B cell (primary cell): Measurements from ENCODE around the gene PAPLN. TPM values are rescaled to one million over a fixed set of nuclear protein-coding genes. Genes with fewer than 3 reads are reported as not detected.

Experiments
- polyA plus RNA-seq: library from polyadenylated mRNA; depleted of rRNA; stranded (reverse); fragments of >200 nt; gene quantifications from 2 replicates; pipeline ENCODE4 v1.2.3, GENCODE V29; 2012
- small RNA-seq: library from RNA; depleted of rRNA; stranded (forward); fragments of <200 nt; gene quantifications from one replicate; pipeline ENCODE3, GENCODE V24; 2012; ENCODE audit warnings: low replicate concordance, low read depth; ENCODE audit not compliant: insufficient read length
- total RNA-seq, 2 donors: library from RNA; stranded (reverse); fragments of 120-200 nt in 1 of 2; gene quantifications; 1 replicate in 1 of 2; 2 replicates in 1 of 2; pipeline versions ENCODE4 v1.2.3 to v1.2.4, GENCODE V29; 2013 to 2022

PAPLN gene
- total and polyA plus RNA-seq, 2 donors (not counting 1 experiment from before 2014, with no cell fraction given), result 0.69 to 1.5 TPM

Small RNA genes within 50 kb of the gene (small RNA-seq; reads per million reads assigned to genes)
- gene AC004858.1 (not detected), gene RNU6-419P (not detected)

Other genes with a start within 250 kb of the PAPLN start
- 21.2 and 22.3 TPM in 2 replicates for gene ZFYVE1, start 210.4 kb upstream of the PAPLN start, total RNA-seq
- 12.5 and 17.6 TPM in 2 replicates for gene ZFYVE1, start 210.4 kb upstream of the PAPLN start, polyA plus RNA-seq
- gene RBM25, start 179.0 kb upstream of the PAPLN start, total RNA-seq, result 137 and 151 TPM in 2 replicates
- 20.2 and 47.9 TPM in 2 replicates for gene RBM25, start 179.0 kb upstream of the PAPLN start, polyA plus RNA-seq
- 71.6 and 75.9 TPM in 2 replicates for gene PSEN1, start 101.0 kb upstream of the PAPLN start, total RNA-seq
- 10.2 and 19.3 TPM in 2 replicates for gene PSEN1, start 101.0 kb upstream of the PAPLN start, polyA plus RNA-seq
- 102 and 108 TPM in 2 replicates for gene NUMB, start 221.0 kb downstream of the PAPLN start, total RNA-seq
- 63.4 and 64.9 TPM in 2 replicates for gene NUMB, start 221.0 kb downstream of the PAPLN start, polyA plus RNA-seq